ENCODE data around the gene TBXAS1.

- TF ChIP-seq CTCF (IDR thresholded peaks at IDR 0.05) (no peak), ZFX (IDR thresholded peaks at IDR 0.05; ENCODE audit: borderline replicate concordance) (no peak)
Observed at GRCh38 chr7:139799586-139799985, 29.5 kb upstream of the TBXAS1 start.

Measured in 22Rv1 (cell line).